ENCODE measurements around the gene FAM13C. TPM values are rescaled to one million over a fixed set of nuclear protein-coding genes. Genes with fewer than 3 reads are reported as not detected.
"Not testable (repeated sequence)": the region's sequence is repeated elsewhere in the genome, so short reads cannot be mapped to it uniquely, and the experiment has no call there.

FAM13C gene
- total RNA-seq, result not detected

GRCh38 chr10:59362144-59362958, at the start of gene FAM13C:
TSS of gene FAM13C (minus strand) at chr10:59362549. CDS start at chr10:59362460, 89 bp downstream.
- peaks cover 40% of the 10 kb centered on the region for H3K27me3 Mint-ChIP-seq (ENCODE audit: low read depth)
- peak within 1 kb of the TSS; percentile 69 to 75 for H3K4me3 Mint-ChIP-seq
- ATAC-seq (replicated peaks in 1 of 2) (peak; percentile 57 to 63), DNase-seq (peak; percentile 3 to 11)
- H3K36me3 Mint-ChIP-seq (ENCODE audit: insufficient read depth in 2 of 2), result no peaks in the 10 kb centered on the region
- peaks cover 7% of the 10 kb centered on the region for H3K4me1 Mint-ChIP-seq (ENCODE audit: low read depth)
- no peaks in the 10 kb centered on the region for H3K9me3 Mint-ChIP-seq
- H3K27ac Mint-ChIP-seq, result no peak within 1 kb of the TSS

DNA sequence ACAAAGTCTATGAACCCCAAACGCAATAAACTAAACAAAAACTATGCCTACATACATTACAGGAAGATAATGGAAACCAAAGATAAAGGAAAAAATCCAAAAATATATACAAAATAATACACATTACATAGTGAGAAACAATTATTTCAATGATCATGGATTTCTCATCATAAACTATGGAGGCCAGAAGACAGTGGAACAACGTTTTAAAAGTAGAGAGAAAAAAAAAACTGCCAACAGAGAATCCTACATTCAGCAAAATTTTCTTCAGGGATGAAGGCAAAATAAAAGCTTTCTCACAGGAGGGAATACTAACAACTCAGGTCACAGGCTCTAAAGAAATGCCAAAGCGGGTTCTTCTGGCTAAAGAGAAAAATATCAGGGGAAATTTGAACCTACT, 42.9 kb upstream of the FAM13C start:
- peaks cover 2 to 4% of the 10 kb centered on the region in 2 donors for H3K9me3 Mint-ChIP-seq
- H3K27ac Mint-ChIP-seq, result no peak overlapping the region
- H3K27me3 Mint-ChIP-seq (ENCODE audit: low read depth), result no peaks in the 10 kb centered on the region
- DNase-seq (no peak), ATAC-seq (replicated peaks in 1 of 2) (no peak)
- no peaks in the 10 kb centered on the region for H3K4me1 Mint-ChIP-seq (ENCODE audit: low read depth)
- no peaks in the 10 kb centered on the region for H3K36me3 Mint-ChIP-seq (ENCODE audit: insufficient read depth in 2 of 2)
- no peak overlapping the region for H3K4me3 Mint-ChIP-seq

- DNase-seq (no peak), ATAC-seq (replicated peaks in 1 of 2) (no peak)
- Mint-ChIP-seq H3K36me3 (ENCODE audit: insufficient read depth in 2 of 2) (no peaks in the 10 kb centered on the region), H3K9me3 (peaks cover 4 to 5% of the 10 kb centered on the region in 2 donors), H3K4me3 (no peak overlapping the region), H3K27ac (no peak overlapping the region), H3K4me1 (ENCODE audit: low read depth) (no peaks in the 10 kb centered on the region), H3K27me3 (ENCODE audit: low read depth) (no peaks in the 10 kb centered on the region)
These were observed 37.9 kb upstream of the FAM13C start for GRCh38 chr10:59400214-59400613.

GRCh38 chr10:59399329-59399728, 37.0 kb upstream of the FAM13C start:
- not testable (repeated sequence) for ATAC-seq (replicated peaks in 1 of 2); H3K4me3 Mint-ChIP-seq; H3K27ac Mint-ChIP-seq; H3K27me3 Mint-ChIP-seq (ENCODE audit: low read depth); DNase-seq; H3K36me3 Mint-ChIP-seq (ENCODE audit: insufficient read depth in 2 of 2); H3K9me3 Mint-ChIP-seq; H3K4me1 Mint-ChIP-seq (ENCODE audit: low read depth)

DNA sequence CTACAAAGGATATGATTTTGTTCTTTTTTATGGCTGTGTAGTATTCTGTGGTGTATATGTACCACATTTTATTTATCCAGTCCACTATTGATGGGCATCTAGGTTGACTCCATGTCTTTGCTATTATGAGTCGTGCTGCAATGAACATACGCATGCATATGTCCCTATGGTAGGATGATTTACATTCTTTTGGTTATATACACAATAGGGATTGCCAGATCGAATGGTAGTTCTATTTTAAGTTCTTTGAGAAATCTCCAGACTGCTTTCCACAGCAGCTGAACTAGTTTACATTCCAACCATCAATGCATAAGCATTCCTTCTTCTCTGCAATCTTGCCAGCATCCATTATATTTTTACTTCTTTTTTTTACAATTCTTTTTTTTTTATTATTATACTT, 35.6 kb upstream of the FAM13C start:
- Mint-ChIP-seq H3K9me3 (peaks cover 4 to 5% of the 10 kb centered on the region in 2 donors), H3K36me3 (ENCODE audit: insufficient read depth in 2 of 2) (no peaks in the 10 kb centered on the region), H3K27ac (no peak overlapping the region), H3K4me3 (no peak overlapping the region), H3K27me3 (ENCODE audit: low read depth) (no peaks in the 10 kb centered on the region), H3K4me1 (ENCODE audit: low read depth) (no peaks in the 10 kb centered on the region)
- ATAC-seq (replicated peaks in 1 of 2), result no peak
- DNase-seq, result no peak

GRCh38 chr10:59395984-59396383, 33.6 kb upstream of the FAM13C start:
- Mint-ChIP-seq H3K4me1 (ENCODE audit: low read depth) (no peaks in the 10 kb centered on the region), H3K27me3 (ENCODE audit: low read depth) (no peaks in the 10 kb centered on the region), H3K27ac (no peak overlapping the region), H3K4me3 (no peak overlapping the region), H3K36me3 (ENCODE audit: insufficient read depth in 2 of 2) (no peaks in the 10 kb centered on the region), H3K9me3 (peaks cover 4 to 5% of the 10 kb centered on the region in 2 donors)
- no peak for ATAC-seq (replicated peaks in 1 of 2)
- DNase-seq, result no peak

- no peaks in the 10 kb centered on the region for H3K27me3 Mint-ChIP-seq (ENCODE audit: low read depth)
- no peak overlapping the region for H3K4me3 Mint-ChIP-seq
- H3K27ac Mint-ChIP-seq, result no peak overlapping the region
- H3K36me3 Mint-ChIP-seq (ENCODE audit: insufficient read depth in 2 of 2), result no peaks in the 10 kb centered on the region
- DNase-seq (no peak), ATAC-seq (replicated peaks in 1 of 2) (no peak)
- peaks cover 0 to 2% of the 10 kb centered on the region in 2 donors for H3K9me3 Mint-ChIP-seq
- H3K4me1 Mint-ChIP-seq (ENCODE audit: low read depth), result no peaks in the 10 kb centered on the region
These were observed 31.0 kb upstream of the FAM13C start for GRCh38 chr10:59393349-59393748.

- peaks cover 0 to 2% of the 10 kb centered on the region in 2 donors for H3K9me3 Mint-ChIP-seq
- H3K4me3 Mint-ChIP-seq, result no peak overlapping the region
- H3K36me3 Mint-ChIP-seq (ENCODE audit: insufficient read depth in 2 of 2), result no peaks in the 10 kb centered on the region
- ATAC-seq (replicated peaks in 1 of 2) (no peak), DNase-seq (no peak)
- no peaks in the 10 kb centered on the region for H3K4me1 Mint-ChIP-seq (ENCODE audit: low read depth)
- no peaks in the 10 kb centered on the region for H3K27me3 Mint-ChIP-seq (ENCODE audit: low read depth)
- H3K27ac Mint-ChIP-seq, result no peak overlapping the region
These were observed 28.7 kb upstream of the FAM13C start for GRCh38 chr10:59391060-59391459.

DNA sequence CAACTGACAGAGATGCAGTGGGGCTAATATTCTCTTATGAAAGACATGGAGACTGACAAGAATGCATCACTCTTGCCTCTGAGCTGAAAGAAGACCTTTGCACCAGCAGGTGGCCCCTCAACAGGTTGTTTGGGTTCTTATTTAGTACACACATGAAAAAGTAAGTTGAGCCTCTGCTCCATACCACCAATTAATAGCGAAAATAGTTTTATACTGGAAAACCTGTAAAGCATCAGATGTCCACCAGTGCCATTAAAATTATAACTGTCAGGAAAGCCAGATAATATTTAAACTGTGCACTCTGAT, 26.3 kb upstream of the FAM13C start:
- Mint-ChIP-seq H3K9me3 (no peaks in the 10 kb centered on the region), H3K27me3 (ENCODE audit: low read depth) (no peaks in the 10 kb centered on the region), H3K27ac (no peak overlapping the region), H3K36me3 (ENCODE audit: insufficient read depth in 2 of 2) (no peaks in the 10 kb centered on the region), H3K4me1 (ENCODE audit: low read depth) (no peaks in the 10 kb centered on the region), H3K4me3 (no peak overlapping the region)
- ATAC-seq (replicated peaks in 1 of 2) (no peak), DNase-seq (no peak)

DNA sequence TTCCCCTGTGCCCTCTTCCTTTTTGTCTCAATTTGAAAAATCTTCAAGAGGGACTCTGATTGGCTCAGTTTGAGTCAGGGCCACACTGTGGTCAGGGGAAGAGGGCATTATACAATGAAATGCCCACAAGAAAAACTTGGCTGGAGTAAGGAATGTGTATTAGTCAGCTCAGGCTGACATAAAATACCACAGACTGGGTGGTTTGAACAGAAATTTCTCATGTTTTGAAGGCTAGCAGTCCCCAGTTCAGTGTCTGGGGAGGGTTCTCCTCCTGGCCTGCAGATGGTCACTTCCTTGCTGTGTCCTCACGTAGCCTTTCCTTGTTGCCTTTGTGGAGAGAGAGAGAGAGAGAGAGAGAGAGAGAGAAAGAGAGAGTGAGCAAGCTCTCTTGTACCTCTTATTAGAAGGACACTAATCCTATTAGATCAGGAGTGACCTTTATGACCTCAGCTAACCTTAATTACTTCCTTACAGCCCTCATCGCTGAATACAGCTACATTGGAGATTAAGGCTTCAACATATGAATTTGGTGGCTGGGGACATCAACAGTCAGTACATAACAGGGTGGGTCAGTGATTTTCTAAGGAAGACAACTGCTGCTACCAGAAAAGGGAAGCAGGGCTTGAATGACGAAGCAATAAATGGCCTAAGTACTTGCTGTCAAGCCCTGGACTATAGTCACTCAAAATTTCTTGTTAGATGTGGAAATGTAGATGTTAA, 25.8 kb upstream of the FAM13C start:
- no peaks in the 10 kb centered on the region for H3K9me3 Mint-ChIP-seq
- no peak for DNase-seq
- no peak overlapping the region for H3K4me3 Mint-ChIP-seq
- H3K27ac Mint-ChIP-seq, result no peak overlapping the region
- no peaks in the 10 kb centered on the region for H3K27me3 Mint-ChIP-seq (ENCODE audit: low read depth)
- no peak for ATAC-seq (replicated peaks in 1 of 2)
- no peaks in the 10 kb centered on the region for H3K4me1 Mint-ChIP-seq (ENCODE audit: low read depth)
- no peaks in the 10 kb centered on the region for H3K36me3 Mint-ChIP-seq (ENCODE audit: insufficient read depth in 2 of 2)

DNA sequence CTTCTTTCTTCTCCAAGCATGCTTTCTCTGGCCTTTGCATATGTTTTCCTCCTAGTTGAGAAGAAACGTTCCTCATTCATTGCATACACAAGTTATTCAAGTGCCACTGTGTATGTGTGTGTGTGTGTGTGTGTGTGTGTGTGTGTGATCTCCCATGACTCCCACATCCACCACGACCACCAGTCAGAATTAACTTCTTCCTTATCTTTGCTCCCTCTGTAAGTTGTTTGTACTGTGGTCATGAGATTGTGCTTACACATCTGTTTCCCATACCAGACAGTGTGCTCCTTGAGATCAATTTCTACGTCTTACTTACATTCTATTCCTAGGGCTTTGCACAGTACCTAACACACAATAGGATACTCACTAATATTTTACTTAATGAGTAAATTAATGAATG, 22.4 kb upstream of the FAM13C start:
- Mint-ChIP-seq H3K4me1 (ENCODE audit: low read depth) (no peaks in the 10 kb centered on the region), H3K36me3 (ENCODE audit: insufficient read depth in 2 of 2) (no peaks in the 10 kb centered on the region), H3K27me3 (ENCODE audit: low read depth) (no peaks in the 10 kb centered on the region), H3K9me3 (no peaks in the 10 kb centered on the region), H3K4me3 (no peak overlapping the region), H3K27ac (no peak overlapping the region)
- DNase-seq (no peak), ATAC-seq (replicated peaks in 1 of 2) (no peak)

DNA sequence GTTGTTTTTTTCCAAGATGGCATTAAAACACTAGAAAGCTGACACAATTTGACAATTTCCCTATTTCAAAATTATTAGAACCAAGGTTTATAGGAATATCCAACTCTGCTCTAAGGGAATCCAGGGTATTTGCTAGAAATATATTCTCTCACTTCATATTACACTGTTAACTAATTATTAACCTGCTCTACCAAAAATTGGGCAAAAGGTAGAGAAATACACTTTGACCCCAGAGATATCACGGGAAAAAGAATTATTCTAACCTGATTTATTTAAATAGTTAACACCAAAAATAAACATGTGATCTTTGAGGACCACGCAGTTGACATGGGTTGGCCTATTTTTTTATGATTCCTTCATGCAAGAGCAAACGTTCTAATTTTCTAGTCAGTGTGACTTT, 21.6 kb upstream of the FAM13C start:
- H3K36me3 Mint-ChIP-seq (ENCODE audit: insufficient read depth in 2 of 2), result no peaks in the 10 kb centered on the region
- no peaks in the 10 kb centered on the region for H3K4me1 Mint-ChIP-seq (ENCODE audit: low read depth)
- no peaks in the 10 kb centered on the region for H3K9me3 Mint-ChIP-seq
- DNase-seq (no peak), ATAC-seq (replicated peaks in 1 of 2) (no peak)
- no peak overlapping the region for H3K27ac Mint-ChIP-seq
- H3K4me3 Mint-ChIP-seq, result no peak overlapping the region
- no peaks in the 10 kb centered on the region for H3K27me3 Mint-ChIP-seq (ENCODE audit: low read depth)

DNA sequence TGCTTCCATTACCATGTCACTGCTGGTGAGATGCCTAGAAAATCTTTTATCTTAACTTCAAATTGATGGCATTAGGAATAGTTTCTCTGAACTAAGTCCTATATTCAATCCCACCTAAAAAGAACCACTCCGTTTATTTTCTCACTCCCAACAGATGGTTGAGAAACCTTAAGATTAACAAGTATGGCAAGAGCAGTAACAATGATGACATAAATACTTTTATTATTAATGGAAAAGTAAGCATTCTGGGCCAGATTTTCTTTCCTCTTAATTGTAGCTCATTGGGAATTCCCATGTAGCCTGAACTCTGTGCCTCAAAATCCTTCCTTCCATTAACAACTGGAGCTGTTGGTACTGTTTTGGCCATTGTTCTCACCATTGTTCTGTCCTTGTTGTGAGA, 21.1 kb upstream of the FAM13C start:
- DNase-seq (no peak), ATAC-seq (replicated peaks in 1 of 2) (no peak)
- no peaks in the 10 kb centered on the region for H3K9me3 Mint-ChIP-seq
- H3K27ac Mint-ChIP-seq, result no peak overlapping the region
- no peak overlapping the region for H3K4me3 Mint-ChIP-seq
- H3K36me3 Mint-ChIP-seq (ENCODE audit: insufficient read depth in 2 of 2), result no peaks in the 10 kb centered on the region
- no peaks in the 10 kb centered on the region for H3K4me1 Mint-ChIP-seq (ENCODE audit: low read depth)
- H3K27me3 Mint-ChIP-seq (ENCODE audit: low read depth), result no peaks in the 10 kb centered on the region

Measured in activated T-cell treated with anti-CD3 and anti-CD28 coated beads, Interleukin-2, amount 50 U/mL, for 72 hours (primary cell).